ENCODE measurements around the gene ABT1.
A peak's percentile ranks its signal among the peaks of the same experiment; 100 is the strongest.

The ABT1 gene

DNA sequence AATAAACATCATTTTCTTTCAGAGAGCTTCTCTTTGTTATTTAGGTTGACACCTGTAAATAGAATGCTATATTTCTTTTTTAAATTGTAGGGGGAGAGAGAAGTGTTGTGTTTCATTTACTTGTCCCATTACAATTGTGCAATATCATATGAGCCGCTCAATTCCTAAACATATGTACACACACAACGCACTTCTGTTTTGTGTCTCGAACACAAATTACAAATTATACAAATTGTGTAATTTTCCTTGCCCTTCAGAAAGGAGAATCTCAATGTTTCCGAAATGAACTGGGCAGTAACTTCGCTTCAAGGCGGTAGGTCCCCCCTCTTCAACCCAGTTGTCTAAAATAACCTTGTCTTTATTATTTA, 2.6 kb upstream of the ABT1 start:
- H3K9me2 ChIP-seq (replicated peaks; ENCODE audit: insufficient read depth, low read length): no peaks in the 10 kb centered on the region
- TF ChIP-seq, protein P1, sequence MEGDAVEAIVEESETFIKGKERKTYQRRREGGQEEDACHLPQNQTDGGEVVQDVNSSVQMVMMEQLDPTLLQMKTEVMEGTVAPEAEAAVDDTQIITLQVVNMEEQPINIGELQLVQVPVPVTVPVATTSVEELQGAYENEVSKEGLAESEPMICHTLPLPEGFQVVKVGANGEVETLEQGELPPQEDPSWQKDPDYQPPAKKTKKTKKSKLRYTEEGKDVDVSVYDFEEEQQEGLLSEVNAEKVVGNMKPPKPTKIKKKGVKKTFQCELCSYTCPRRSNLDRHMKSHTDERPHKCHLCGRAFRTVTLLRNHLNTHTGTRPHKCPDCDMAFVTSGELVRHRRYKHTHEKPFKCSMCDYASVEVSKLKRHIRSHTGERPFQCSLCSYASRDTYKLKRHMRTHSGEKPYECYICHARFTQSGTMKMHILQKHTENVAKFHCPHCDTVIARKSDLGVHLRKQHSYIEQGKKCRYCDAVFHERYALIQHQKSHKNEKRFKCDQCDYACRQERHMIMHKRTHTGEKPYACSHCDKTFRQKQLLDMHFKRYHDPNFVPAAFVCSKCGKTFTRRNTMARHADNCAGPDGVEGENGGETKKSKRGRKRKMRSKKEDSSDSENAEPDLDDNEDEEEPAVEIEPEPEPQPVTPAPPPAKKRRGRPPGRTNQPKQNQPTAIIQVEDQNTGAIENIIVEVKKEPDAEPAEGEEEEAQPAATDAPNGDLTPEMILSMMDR (IDR thresholded peaks at IDR 0.05; ENCODE audit: insufficient read depth, low read length, poor library complexity, severe bottlenecking): no peak
- no peak for TF ChIP-seq EZH2phosphoT487 (conservative IDR thresholded peaks at IDR 0.05; ENCODE audit: low read length)
- H3K27ac ChIP-seq (ENCODE audit: low read depth, low read length): no peak overlapping the region
- H2AFZ ChIP-seq (ENCODE audit: low read depth, low read length, severe bottlenecking): no peak overlapping the region
- H3K4me3 ChIP-seq (ENCODE audit: insufficient read depth, low read length, poor library complexity, severe bottlenecking): no peak overlapping the region
- H3K9ac ChIP-seq (ENCODE audit: low read length): no peak overlapping the region
- H3K9me3 ChIP-seq (ENCODE audit: insufficient read depth, low read length): no peaks in the 10 kb centered on the region
- no peak overlapping the region for H3K4me2 ChIP-seq (ENCODE audit: low read depth, low read length, poor library complexity, severe bottlenecking)
- peaks cover 5% of the 10 kb centered on the region; the same call in 1 of the 2 replicates for H3K36me3 ChIP-seq (ENCODE audit: low read length)
- H3K27me3 ChIP-seq (ENCODE audit: low read length): no peaks in the 10 kb centered on the region
- H4K20me1 ChIP-seq (ENCODE audit: low read depth, low read length): no peaks in the 10 kb centered on the region
- peaks cover 12% of the 10 kb centered on the region; the same call in 1 of the 2 replicates for H3F3A ChIP-seq (ENCODE audit: insufficient read depth)
- peaks cover 20% of the 10 kb centered on the region for H3K79me2 ChIP-seq (ENCODE audit: insufficient read depth, low read length)

DNA sequence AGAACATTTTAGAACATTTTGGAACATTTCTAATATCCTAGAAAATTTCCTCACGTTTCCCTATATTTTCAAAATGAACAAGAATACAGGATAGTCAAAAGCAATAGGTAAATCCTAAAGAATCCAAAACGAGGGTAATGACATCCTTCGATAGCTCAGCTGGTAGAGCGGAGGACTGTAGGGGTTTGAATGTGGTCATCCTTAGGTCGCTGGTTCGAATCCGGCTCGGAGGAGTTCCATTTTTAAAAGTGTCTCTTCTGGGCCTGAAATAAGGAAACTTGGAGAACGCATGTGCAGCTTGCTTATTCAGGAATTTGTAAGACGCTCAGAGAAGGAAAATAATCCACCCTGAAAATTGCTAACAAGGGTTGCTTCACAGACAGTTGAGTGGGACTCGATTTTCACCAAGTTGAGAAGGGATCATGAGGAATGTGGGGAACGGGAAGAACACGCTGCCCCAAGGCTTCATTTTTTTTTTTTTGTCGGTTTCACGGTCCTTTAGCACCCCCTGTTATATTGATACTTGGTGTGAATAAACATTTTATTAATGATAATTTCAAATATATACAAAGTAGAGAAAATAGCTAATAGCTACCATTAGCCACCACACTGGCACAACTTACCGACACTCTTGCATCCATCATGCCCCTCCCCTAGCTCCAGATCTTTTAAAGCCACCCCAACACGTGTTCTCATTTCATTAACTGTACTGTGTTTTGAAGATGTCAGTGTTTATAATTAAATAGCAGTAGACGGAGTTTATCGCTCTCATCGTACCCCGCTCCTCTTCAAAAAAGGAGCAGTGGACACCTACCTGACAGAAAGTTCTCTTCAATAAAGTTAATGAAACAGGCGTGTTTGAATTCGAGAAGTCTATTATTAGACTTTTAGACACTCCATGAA, 1.8 kb upstream of the ABT1 start:
- H2AFZ ChIP-seq (ENCODE audit: low read depth, low read length, severe bottlenecking): peak overlapping the region; percentile 92
- H3K36me3 ChIP-seq (ENCODE audit: low read length): peaks cover 13% of the 10 kb centered on the region; the same call in 1 of the 2 replicates
- H3K4me2 ChIP-seq (ENCODE audit: low read depth, low read length, poor library complexity, severe bottlenecking): peak overlapping the region; percentile 91
- no peaks in the 10 kb centered on the region for H3K9me2 ChIP-seq (replicated peaks; ENCODE audit: insufficient read depth, low read length)
- TF ChIP-seq, protein P1 (IDR thresholded peaks at IDR 0.05; ENCODE audit: insufficient read depth, low read length, poor library complexity, severe bottlenecking): no peak
- no peak for TF ChIP-seq EZH2phosphoT487 (conservative IDR thresholded peaks at IDR 0.05; ENCODE audit: low read length)
- no peaks in the 10 kb centered on the region for H3K9me3 ChIP-seq (ENCODE audit: insufficient read depth, low read length)
- peaks cover 16% of the 10 kb centered on the region; the same call in 1 of the 2 replicates for H3F3A ChIP-seq (ENCODE audit: insufficient read depth)
- H4K20me1 ChIP-seq (ENCODE audit: low read depth, low read length): no peaks in the 10 kb centered on the region
- H3K4me3 ChIP-seq (ENCODE audit: insufficient read depth, low read length, poor library complexity, severe bottlenecking): peak overlapping the region; percentile 84
- no peaks in the 10 kb centered on the region for H3K27me3 ChIP-seq (ENCODE audit: low read length)
- peaks cover 20% of the 10 kb centered on the region for H3K79me2 ChIP-seq (ENCODE audit: insufficient read depth, low read length)
- H3K9ac ChIP-seq (ENCODE audit: low read length): peak overlapping the region; percentile 79
- no peak overlapping the region for H3K27ac ChIP-seq (ENCODE audit: low read depth, low read length)

DNA sequence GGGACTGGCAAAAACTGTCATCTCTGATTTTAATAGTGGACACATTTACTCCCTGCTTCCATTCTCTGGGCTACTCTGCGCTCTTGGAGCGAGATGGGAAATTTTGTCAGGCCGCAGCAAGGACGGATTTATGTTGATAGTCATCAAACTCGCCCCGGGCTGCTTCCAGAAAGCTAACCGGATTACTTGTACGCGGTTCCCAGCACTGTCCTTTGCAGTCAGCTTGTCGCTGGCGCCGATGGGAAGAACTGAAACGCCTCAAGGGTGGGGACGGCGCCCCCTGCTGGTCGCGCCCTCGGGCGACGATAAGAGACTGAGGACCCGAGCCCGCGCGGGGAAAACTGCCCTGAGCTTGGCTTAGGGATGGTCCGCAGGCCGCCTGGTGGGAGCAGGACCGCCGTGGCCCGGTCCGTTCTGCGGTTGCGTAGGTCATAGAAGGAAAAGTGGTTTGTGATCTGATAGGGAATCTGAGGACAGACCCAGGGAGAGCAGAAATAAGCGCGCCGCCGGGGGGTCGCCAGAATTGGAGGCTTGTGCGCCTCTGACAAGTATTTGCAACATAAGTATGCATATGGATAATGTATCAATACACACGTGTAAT, 984 bp upstream of the ABT1 start:
- TF ChIP-seq EZH2phosphoT487 (conservative IDR thresholded peaks at IDR 0.05; ENCODE audit: low read length): no peak
- TF ChIP-seq, protein P1 (IDR thresholded peaks at IDR 0.05; ENCODE audit: insufficient read depth, low read length, poor library complexity, severe bottlenecking): peak; percentile 100
- H3K4me3 ChIP-seq (ENCODE audit: insufficient read depth, low read length, poor library complexity, severe bottlenecking): peak overlapping the region; percentile 84
- no peak overlapping the region; the same call in 1 of the 2 replicates for H3K27ac ChIP-seq (ENCODE audit: low read depth, low read length)

More for the DNA sequence above, 984 bp upstream of the ABT1 start:
- Histone ChIP-seq H2AFZ (ENCODE audit: low read depth, low read length, severe bottlenecking) (peak overlapping the region; percentile 92), H3K4me2 (ENCODE audit: low read depth, low read length, poor library complexity, severe bottlenecking) (peak overlapping the region; percentile 91), H3K36me3 (ENCODE audit: low read length) (peaks cover 18% of the 10 kb centered on the region; the same call in 1 of the 2 replicates), H3K9me3 (ENCODE audit: insufficient read depth, low read length) (no peaks in the 10 kb centered on the region), H3K79me2 (ENCODE audit: insufficient read depth, low read length) (peaks cover 20% of the 10 kb centered on the region), H3K9ac (ENCODE audit: low read length) (peak overlapping the region; percentile 79), H4K20me1 (ENCODE audit: low read depth, low read length) (no peaks in the 10 kb centered on the region), H3F3A (ENCODE audit: insufficient read depth) (peaks cover 18% of the 10 kb centered on the region; the same call in 1 of the 2 replicates), H3K27me3 (ENCODE audit: low read length) (no peaks in the 10 kb centered on the region), H3K9me2 (replicated peaks; ENCODE audit: insufficient read depth, low read length) (no peaks in the 10 kb centered on the region)
